ENCODE data around the gene TVP23A.

Gene TVP23A

DNA sequence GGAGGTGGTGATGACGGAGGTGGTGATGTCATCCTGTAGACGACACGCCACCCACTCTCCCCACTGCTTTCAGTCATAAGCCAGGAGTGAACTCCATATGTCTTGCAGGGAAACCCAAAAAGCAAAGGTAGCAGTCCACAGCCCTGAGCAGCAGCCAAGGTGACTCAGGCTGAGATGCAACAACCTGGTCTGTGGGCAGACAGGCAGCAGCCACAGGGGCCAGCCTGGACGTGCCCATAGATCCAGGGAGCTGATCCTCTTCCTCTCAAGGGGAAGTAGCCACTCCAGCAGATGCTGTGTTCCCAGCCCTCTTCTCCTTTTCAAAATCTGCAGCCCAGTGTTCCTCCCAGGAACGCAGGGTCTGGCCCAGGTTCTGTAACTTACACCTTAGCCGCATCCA, 41.1 kb upstream of the TVP23A start:
- Mint-ChIP-seq H3K4me3 (no peak overlapping the region), H3K36me3 (ENCODE audit: low read depth) (no peaks in the 10 kb centered on the region), H3K9me3 (peaks cover 3% of the 10 kb centered on the region), H3K27me3 (ENCODE audit: low read depth) (peaks cover 24% of the 10 kb centered on the region), H3K4me1 (no peaks in the 10 kb centered on the region), H3K27ac (no peak overlapping the region)
- TF ChIP-seq, protein P1, sequence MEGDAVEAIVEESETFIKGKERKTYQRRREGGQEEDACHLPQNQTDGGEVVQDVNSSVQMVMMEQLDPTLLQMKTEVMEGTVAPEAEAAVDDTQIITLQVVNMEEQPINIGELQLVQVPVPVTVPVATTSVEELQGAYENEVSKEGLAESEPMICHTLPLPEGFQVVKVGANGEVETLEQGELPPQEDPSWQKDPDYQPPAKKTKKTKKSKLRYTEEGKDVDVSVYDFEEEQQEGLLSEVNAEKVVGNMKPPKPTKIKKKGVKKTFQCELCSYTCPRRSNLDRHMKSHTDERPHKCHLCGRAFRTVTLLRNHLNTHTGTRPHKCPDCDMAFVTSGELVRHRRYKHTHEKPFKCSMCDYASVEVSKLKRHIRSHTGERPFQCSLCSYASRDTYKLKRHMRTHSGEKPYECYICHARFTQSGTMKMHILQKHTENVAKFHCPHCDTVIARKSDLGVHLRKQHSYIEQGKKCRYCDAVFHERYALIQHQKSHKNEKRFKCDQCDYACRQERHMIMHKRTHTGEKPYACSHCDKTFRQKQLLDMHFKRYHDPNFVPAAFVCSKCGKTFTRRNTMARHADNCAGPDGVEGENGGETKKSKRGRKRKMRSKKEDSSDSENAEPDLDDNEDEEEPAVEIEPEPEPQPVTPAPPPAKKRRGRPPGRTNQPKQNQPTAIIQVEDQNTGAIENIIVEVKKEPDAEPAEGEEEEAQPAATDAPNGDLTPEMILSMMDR (IDR thresholded peaks at IDR 0.05; ENCODE audit: unreplicated experiment in 3 of 3): no peak

- H3K27me3 Mint-ChIP-seq (ENCODE audit: low read depth): peaks cover 27% of the 10 kb centered on the region
- H3K27ac Mint-ChIP-seq: no peak overlapping the region
- H3K36me3 Mint-ChIP-seq (ENCODE audit: low read depth): no peaks in the 10 kb centered on the region
- TF ChIP-seq, protein P1 (IDR thresholded peaks at IDR 0.05; ENCODE audit: unreplicated experiment in 3 of 3): no peak
- H3K4me3 Mint-ChIP-seq: no peak overlapping the region
- H3K4me1 Mint-ChIP-seq: no peaks in the 10 kb centered on the region
- H3K9me3 Mint-ChIP-seq: peaks cover 3% of the 10 kb centered on the region
Observed at GRCh38 chr16:10859020-10859419, 40.4 kb upstream of the TVP23A start.

GRCh38 chr16:10858203-10858602, 39.6 kb upstream of the TVP23A start:
- H3K4me3 Mint-ChIP-seq: no peak overlapping the region
- no peak overlapping the region for H3K27ac Mint-ChIP-seq
- H3K27me3 Mint-ChIP-seq (ENCODE audit: low read depth): peaks cover 23% of the 10 kb centered on the region
- peaks cover 3% of the 10 kb centered on the region for H3K9me3 Mint-ChIP-seq
- TF ChIP-seq, protein P1 (IDR thresholded peaks at IDR 0.05; ENCODE audit: unreplicated experiment in 3 of 3): no peak
- H3K4me1 Mint-ChIP-seq: no peaks in the 10 kb centered on the region
- H3K36me3 Mint-ChIP-seq (ENCODE audit: low read depth): no peaks in the 10 kb centered on the region

DNA sequence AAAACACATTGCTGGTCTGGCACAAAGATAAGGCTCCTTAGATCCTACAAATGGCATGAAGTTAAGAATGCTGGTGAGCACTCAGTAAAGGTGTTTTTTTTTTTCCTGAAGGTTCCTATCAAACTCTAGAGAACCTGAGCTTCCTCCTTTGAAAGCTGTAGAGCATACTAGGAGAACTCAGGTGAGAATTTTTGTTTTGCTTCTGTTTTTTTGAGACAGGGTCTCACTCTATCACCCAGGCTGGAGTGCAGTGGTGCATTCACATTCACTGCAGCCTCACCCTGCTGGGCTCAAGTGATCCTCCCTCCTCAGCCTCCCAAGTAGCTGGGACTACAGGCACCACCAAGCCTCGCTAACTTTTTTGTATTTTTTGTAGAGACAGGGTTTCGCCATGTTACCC, 37.4 kb upstream of the TVP23A start:
- Mint-ChIP-seq H3K9me3 (peaks cover 3% of the 10 kb centered on the region), H3K27ac (no peak overlapping the region), H3K4me3 (no peak overlapping the region), H3K27me3 (ENCODE audit: low read depth) (peaks cover 13% of the 10 kb centered on the region), H3K4me1 (no peaks in the 10 kb centered on the region), H3K36me3 (ENCODE audit: low read depth) (no peaks in the 10 kb centered on the region)
- TF ChIP-seq, protein P1 (IDR thresholded peaks at IDR 0.05; ENCODE audit: unreplicated experiment in 3 of 3): no peak

DNA sequence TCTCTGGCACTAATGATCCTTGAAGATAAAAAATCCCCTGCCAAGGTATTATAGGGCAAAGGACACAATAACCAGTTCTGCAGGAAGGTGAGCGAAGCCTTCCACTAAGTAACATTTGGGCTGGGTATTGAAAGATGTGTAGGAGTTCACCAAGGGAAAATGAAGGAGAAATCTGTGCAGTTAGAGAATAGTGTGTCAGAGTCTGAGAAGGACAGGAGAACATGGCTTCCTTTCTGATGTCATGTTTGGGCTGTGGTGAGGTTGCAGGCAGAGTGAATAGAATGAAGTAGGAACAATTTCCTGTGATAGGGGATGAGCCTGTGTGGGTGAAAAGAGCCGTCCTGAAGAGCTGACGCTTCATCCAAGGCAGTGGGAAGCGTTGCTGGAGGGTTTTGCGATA, 34.4 kb upstream of the TVP23A start:
- Mint-ChIP-seq H3K4me3 (no peak overlapping the region), H3K27me3 (ENCODE audit: low read depth) (peaks cover 23% of the 10 kb centered on the region), H3K36me3 (ENCODE audit: low read depth) (no peaks in the 10 kb centered on the region), H3K27ac (no peak overlapping the region), H3K9me3 (no peaks in the 10 kb centered on the region), H3K4me1 (no peaks in the 10 kb centered on the region)
- TF ChIP-seq, protein P1 (IDR thresholded peaks at IDR 0.05; ENCODE audit: unreplicated experiment in 3 of 3): no peak

DNA sequence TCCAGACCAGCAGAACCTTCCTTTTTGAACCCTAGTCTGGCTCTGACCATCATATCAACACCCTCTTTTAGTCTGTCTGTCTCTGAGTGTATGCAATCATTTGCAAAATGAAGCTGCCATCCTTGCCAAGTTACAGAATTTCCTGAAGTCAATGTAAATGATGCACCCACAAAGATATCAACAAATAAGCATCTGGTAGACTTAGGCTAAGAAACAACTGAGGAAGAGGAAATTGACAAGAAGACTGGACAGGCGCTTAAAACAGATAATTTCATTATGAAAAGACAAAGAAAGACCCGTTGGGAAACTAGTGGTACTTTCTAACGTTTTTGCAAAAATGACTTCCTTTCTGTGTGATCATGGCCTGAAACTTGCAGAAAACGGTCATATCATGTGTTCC, 33.7 kb upstream of the TVP23A start:
- H3K27ac Mint-ChIP-seq: no peak overlapping the region
- TF ChIP-seq, protein P1 (IDR thresholded peaks at IDR 0.05; ENCODE audit: unreplicated experiment in 3 of 3): no peak
- no peak overlapping the region for H3K4me3 Mint-ChIP-seq
- peaks cover 27% of the 10 kb centered on the region for H3K27me3 Mint-ChIP-seq (ENCODE audit: low read depth)
- H3K36me3 Mint-ChIP-seq (ENCODE audit: low read depth): no peaks in the 10 kb centered on the region
- no peaks in the 10 kb centered on the region for H3K9me3 Mint-ChIP-seq
- H3K4me1 Mint-ChIP-seq: no peaks in the 10 kb centered on the region

All from nephron (organoid).